Activated T-helper 1 cell treated with anti-CD3 and anti-CD28 coated beads, Interleukin-2, amount 50 U/mL, for 16 hours (primary cell): ENCODE data around the gene LCP2.

Experiments used
- DNase-seq, 2 donors: peaks; one replicate each; pipeline ENCODE4 v3.0.0-alpha.2; 2020; ENCODE audit warnings: low read depth in 1 of 2, low spot score in 1 of 2

Gene LCP2

GRCh38 chr5:170316937-170317336 lies 19.4 kb upstream of the LCP2 start:
- DNase-seq = no peak

DNA sequence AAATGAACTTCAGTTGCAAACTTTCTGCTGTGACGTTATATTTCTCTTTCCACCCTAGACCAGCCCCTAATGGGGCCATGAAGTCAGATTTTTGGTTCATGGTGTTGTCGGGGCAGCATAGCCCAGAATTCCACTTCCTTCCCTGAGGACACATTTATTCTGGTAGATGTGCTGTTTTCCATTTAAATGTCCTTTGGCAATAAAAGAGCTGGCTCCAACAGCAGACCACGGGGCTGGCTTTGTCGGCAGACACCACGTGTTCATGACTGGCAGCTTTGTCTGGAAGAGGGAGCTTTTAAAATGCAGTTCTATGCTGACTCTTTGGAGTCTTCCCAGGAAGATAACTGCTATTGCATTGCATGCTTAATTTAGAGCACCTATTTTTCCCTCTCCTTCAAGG lies 17.6 kb upstream of the LCP2 start:
- no peak for DNase-seq

DNA sequence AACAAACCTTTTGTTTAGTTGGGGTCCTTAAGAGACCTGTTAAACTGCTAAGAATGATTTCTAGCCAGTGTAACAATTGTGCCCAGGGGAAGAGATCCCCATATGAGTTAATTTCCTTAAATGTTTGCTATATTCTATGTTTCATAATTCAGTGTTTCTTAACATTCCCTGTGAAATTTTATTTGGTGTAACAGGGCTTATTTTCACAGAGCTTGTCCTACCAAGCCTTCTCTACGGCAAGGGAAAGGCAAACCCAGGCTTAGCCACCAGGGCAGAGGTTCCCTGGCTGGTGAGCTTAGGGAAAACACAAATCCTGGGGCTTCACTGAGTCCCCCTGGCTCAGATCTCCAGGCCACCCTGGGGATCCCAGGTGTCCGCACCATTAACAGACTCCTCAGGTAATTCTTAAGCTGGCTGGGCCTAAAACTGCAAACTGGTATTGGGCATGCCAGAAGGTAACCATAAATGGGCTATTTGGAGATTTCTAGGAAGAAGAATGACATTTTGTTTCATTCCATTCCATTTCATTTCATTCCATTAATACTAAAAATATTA lies 17.0 kb upstream of the LCP2 start:
- DNase-seq = no peak

GRCh38 chr5:170313816-170314215 lies 16.2 kb upstream of the LCP2 start:
- DNase-seq = no peak

- no peak for DNase-seq
Measured at GRCh38 chr5:170313344-170313743, 15.8 kb upstream of the LCP2 start.

GRCh38 chr5:170312666-170313065 lies 15.1 kb upstream of the LCP2 start:
- peak in 1 of 2 donors; percentile 48 for DNase-seq

DNA sequence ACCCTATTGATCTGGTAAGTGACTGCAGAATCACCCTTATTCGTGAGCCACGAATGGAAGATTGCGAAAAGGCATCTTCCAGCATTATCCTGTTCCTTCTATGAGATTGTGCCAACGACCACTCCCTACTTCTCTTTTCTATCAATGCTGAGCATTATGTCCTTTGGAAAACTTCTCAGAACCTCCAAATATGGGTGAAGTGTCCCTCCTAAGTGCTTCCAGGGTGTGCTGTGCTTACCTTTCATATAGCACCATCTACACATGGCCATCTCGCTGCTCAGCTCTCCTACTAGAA lies 14.7 kb upstream of the LCP2 start:
- DNase-seq = no peak

GRCh38 chr5:170311511-170312300 lies 14.1 kb upstream of the LCP2 start:
- DNase-seq = no peak

DNA sequence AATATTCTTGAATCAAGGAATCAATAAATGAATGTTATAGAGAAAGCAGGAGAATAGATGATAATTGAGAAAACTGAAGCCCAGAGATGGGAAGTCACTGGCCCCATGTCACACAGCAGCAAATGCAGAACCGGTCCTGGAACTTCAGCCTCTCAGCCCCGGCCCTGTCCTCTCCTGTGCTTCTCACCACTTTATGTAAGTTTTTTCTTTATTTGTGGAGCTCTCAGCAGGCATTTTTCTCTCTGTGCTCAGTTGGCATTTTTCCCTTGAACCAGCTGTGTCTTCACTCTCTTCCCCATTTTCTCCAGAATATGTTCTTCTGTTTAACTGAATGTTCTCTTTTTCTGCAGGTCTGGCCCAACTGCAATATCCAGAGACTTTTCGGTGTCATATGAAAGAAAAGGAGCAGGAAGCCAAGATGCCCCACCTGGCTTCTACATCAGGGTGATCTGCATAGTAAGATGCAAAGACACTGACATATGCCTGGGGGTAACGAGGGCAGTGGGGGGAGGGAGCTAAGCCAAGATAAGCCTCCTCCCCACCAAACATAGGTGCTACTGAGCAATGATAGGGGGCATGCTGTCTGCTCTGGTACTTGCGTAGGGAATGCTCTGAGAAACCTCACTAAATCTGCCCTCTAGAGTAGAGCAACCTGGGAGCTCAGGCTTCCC lies 12.8 kb upstream of the LCP2 start:
- DNase-seq = no peak

DNA sequence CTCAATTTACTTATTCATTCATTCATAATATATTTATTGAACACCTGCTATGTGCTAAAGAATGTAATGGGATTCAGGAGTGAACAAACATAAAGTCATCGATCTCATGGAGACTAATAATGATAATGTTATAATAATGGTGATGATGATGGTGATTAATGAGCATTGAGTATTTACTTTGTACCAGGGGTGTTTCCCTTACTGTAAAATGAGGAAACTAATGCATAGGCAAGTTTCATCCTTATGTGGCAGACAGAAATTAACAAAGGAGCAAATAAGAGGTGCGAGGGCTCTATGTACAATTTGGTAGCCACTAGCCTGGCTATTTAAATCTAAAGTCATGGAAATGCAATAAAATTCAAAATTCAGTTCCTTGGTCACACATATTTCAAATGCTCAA lies 11.1 kb upstream of the LCP2 start:
- no peak for DNase-seq

DNA sequence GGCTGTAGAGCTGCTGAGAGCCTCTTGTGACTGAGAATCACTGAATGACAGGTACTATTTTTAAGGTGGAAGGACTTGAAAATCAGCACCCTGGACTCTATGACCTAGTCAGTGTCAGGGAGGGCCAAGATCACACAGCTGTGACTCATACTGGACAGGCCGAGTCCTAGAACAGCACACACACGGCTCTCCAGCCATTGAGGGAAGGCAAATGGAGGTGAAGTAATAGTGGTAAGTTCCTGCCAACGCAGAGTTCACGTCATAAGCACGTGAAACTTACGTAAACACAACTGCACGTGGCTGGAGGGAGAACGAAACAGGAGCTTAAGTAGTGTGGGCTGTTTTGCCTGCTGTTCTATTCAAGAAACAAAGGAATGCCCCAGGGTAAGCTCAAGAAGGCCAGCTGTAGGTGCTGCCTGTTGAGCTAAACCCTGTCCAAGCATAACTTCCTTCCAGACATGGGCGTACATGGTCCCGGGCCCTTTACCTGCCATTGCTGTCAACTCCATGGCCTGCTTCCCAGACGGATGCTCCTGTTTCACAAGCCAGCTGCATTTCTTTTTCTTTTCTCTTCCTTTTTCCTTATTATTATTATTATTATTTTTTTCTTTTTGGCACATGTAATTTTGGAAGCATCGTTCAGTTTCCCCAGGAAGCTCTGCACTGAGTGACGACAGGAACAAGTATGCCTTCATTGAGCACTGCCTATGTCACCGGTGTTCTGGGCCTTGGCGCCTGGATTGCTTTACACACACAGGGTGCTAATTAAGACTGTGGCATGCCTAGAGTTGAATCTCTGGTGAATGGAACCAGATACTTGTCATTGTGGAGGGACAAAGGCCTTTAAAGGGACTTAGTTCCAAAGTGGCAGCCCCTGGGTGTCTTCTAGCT lies 10.2 kb upstream of the LCP2 start:
- DNase-seq = no peak

DNA sequence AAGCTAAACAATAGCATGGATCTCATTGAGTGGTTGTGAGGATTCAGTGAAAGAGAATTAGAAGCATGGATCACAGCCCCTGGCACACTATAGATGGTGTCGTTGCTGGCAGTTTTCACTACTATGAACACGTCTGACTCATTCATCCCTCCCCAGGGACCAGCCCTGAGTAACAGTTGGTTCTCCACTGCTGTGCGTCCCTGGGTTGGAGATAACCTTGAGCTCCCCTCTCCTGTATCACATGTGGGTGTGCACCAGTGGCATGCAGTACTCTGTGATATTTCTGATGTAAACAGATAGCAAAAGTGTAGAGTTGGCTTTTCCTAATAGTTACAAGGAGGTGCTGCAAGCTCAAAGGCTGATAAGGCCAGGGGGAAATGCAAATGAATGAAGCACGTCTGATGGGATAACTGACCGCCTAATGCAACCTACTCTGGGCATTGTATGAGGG lies 8.8 kb upstream of the LCP2 start:
- DNase-seq = no peak

DNA sequence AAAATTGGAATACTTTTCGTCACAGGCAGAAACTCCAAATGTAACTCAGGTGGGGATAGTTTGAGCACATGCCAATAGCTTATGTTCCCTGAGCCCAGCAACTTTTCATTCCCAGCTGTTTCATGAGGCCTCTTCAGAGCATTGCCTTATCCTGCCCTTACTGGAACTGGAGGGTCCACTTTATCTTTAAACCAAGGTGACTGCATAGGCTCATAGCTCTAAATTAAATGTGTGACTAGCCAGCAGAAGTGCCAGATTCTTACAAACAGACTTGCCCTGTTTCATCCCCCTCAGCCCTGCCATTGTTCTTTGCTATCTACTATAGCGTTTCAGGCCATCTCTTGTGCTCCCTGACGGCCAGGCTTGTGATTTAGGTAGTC lies 8.1 kb upstream of the LCP2 start:
- no peak for DNase-seq

- no peak for DNase-seq
Measured at GRCh38 chr5:170305016-170305645, 7.6 kb upstream of the LCP2 start.

DNA sequence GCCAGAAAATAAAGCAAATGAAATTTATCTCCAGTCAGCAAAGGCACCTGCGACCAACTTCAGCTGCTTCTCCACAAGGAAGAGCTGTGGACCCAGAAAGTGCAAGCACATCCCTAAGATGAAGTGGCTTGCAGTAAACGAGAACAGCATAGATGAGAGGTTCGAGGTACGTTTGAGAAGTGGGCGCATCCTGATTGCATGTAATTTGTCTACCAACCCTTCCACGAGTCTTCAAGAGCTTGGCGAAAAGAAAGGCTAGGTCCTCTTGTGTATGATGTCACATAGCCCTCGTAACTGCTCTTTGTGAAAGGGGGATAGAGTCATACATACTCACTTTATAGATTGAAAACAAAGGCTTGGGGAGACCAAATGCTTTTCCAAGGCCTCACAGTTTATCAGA lies 6.0 kb upstream of the LCP2 start:
- no peak for DNase-seq

DNA sequence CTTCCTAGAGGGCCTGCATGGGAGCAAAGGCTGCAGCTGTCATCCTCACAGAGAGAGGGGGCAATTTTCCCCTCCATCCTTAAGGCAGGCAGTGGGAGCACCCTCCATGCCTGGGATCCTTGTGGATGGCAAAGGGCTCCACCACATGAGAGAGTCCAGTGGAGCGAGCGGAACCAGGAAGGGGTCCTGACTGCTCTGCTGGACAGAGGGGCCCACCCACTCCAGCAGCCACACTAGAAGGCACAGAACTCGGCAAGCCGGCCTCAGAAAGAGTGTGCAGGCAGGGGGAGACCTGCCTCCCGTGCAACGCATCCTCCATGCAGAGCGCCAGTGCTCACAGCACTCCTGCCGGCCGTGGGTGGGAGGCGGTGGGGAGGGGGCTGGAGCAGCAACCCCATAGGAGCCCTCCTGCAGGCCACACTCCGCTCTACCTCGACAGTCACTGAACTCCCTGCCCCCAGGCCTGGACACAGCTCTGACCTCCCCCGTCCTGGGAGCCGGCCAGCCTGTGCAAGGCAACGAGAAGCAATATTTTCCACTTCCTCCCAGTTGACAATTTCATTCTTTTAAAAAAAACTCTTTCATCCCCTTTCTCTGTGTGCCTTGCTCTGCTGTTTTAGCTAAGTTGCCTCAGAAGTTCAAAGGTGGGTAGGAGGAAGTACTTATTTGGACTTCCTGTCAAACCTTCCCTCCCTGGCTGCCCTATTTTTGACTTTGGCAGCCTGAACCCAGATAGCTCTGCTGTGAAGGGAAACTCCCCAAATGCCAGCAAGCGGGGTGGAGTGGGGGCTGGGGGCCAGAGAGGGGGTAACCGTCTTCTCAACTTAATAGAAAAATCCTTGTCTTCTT lies 5.3 kb upstream of the LCP2 start:
- peak; percentile 26 to 55 for DNase-seq

DNA sequence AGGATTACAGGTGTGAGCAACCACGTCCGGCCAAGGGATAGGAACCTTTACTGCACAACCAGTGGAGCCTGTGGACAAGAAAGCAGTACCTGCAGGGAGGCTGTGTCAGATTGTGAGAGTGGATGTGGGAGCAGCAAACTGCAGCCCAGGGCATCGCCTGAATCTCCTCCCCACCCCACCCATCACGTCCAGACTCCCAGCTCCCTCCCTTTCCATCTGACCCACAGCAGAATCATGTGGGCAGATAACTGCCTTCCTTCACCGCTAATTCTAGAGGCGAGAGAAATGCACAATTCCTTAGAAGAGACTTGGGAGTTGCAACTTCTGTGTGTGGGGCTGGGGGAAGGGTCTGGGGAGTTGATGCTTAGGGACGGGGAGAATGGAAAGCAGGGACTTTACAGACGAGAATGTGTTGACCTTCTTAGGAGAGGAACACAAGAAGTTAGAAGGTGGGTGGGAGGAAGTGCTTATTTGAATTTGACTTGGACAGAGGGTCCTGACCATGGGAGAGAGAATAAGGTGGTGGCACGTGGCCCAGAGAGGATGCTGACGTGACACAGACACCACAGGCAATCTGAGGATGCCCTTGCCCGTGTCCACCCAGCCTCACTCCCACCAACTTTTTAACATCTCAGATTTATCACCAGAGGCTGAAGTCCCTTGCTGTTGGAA lies 4.5 kb upstream of the LCP2 start:
- no peak for DNase-seq

DNA sequence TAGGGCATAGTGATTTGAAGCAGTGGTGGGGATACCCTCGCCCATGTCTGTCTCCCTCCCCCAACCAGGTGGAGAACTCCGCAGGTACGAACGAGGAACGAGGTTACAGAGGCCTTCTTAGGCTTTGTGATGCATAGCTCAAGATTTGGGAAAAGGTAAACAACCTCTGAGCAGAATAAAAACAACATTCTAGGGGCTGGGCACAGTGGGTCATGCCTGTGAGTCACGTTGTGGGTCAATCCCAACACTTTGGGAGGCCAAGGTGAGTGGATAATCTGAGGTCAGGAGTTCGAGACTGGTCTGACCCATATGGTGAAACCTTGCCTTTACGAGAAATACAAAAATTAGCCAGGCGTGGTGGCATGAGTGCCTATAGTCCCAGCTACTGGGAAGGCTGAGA lies 3.6 kb upstream of the LCP2 start:
- DNase-seq = no peak

- DNase-seq = no peak
Measured at GRCh38 chr5:170300361-170301013, 2.9 kb upstream of the LCP2 start.
